ENCODE data around the gene GLYATL3.
A peak's percentile ranks its signal among the peaks of the same experiment; 100 is the strongest.
"Not testable (repeated sequence)": the region's sequence is repeated elsewhere in the genome, so short reads cannot be mapped to it uniquely, and the experiment has no call there.

GLYATL3 gene

GRCh38 chr6:49499623-49500022 is at the start of gene GLYATL3:
TSS of gene GLYATL3 (plus strand) at chr6:49499923. CDS start at chr6:49511991, 12,068 bp downstream.
- Mint-ChIP-seq H3K27me3 (peaks cover 8% of the 10 kb centered on the region), H3K9me3 (no peaks in the 10 kb centered on the region), H3K4me1 (no peaks in the 10 kb centered on the region), H3K27ac (no peak within 1 kb of the TSS), H3K4me3 (no peak within 1 kb of the TSS)
- ATAC-seq, result no peak
- DNase-seq, result no peak

GRCh38 chr6:49453221-49453620 is 46.5 kb upstream of the GLYATL3 start:
- H3K27ac Mint-ChIP-seq, result no peak overlapping the region
- H3K4me1 Mint-ChIP-seq, result no peaks in the 10 kb centered on the region
- no peak overlapping the region for H3K4me3 Mint-ChIP-seq
- H3K27me3 Mint-ChIP-seq, result no peaks in the 10 kb centered on the region
- ATAC-seq (no peak), DNase-seq (no peak)
- H3K9me3 Mint-ChIP-seq, result no peaks in the 10 kb centered on the region

- no peaks in the 10 kb centered on the region for H3K4me1 Mint-ChIP-seq
- DNase-seq, result no peak
- H3K27me3 Mint-ChIP-seq, result no peaks in the 10 kb centered on the region
- H3K4me3 Mint-ChIP-seq, result no peak overlapping the region
- no peak for ATAC-seq
- H3K27ac Mint-ChIP-seq, result no peak overlapping the region
- no peaks in the 10 kb centered on the region for H3K9me3 Mint-ChIP-seq
Measured at GRCh38 chr6:49454787-49455709, 44.7 kb upstream of the GLYATL3 start.

- no peak overlapping the region for H3K4me3 Mint-ChIP-seq
- no peak overlapping the region for H3K27ac Mint-ChIP-seq
- DNase-seq, result no peak
- peaks cover 16% of the 10 kb centered on the region for H3K4me1 Mint-ChIP-seq
- no peak for ATAC-seq
- H3K27me3 Mint-ChIP-seq, result no peaks in the 10 kb centered on the region
- H3K9me3 Mint-ChIP-seq, result no peaks in the 10 kb centered on the region
Measured at GRCh38 chr6:49457771-49458170, 42.0 kb upstream of the GLYATL3 start.

- Mint-ChIP-seq H3K4me1 (peaks cover 33% of the 10 kb centered on the region), H3K27ac (peak overlapping the region; percentile 96 to 97), H3K4me3 (peak overlapping the region; percentile 95 to 97), H3K9me3 (no peaks in the 10 kb centered on the region), H3K27me3 (no peaks in the 10 kb centered on the region)
- no peak for ATAC-seq
- no peak for DNase-seq
Measured at GRCh38 chr6:49462071-49462470, 37.7 kb upstream of the GLYATL3 start.

- H3K27ac Mint-ChIP-seq, result peak overlapping the region; percentile 97
- ATAC-seq, result peak; percentile 8
- no peaks in the 10 kb centered on the region for H3K9me3 Mint-ChIP-seq
- peaks cover 33% of the 10 kb centered on the region for H3K4me1 Mint-ChIP-seq
- DNase-seq, result no peak
- H3K27me3 Mint-ChIP-seq, result no peaks in the 10 kb centered on the region
- peak overlapping the region; percentile 95 to 97 for H3K4me3 Mint-ChIP-seq
Measured at GRCh38 chr6:49462599-49462926, 37.2 kb upstream of the GLYATL3 start.

GRCh38 chr6:49462927-49463611 is 36.7 kb upstream of the GLYATL3 start, which contains the start of the genes CENPQ and MMUT:
TSS of gene CENPQ (plus strand) at chr6:49463370. CDS start at chr6:49470177, 6,807 bp downstream.
TSS of gene MMUT (minus strand) at chr6:49463253. CDS start at chr6:49459466, 3,787 bp downstream.
- Mint-ChIP-seq H3K9me3 (no peaks in the 10 kb centered on the region), H3K4me3 (peak within 1 kb of the TSS; percentile 95 to 97), H3K27me3 (no peaks in the 10 kb centered on the region), H3K4me1 (peaks cover 33% of the 10 kb centered on the region), H3K27ac (peak within 1 kb of the TSS; percentile 97)
- DNase-seq (peak; percentile 85 to 95), ATAC-seq (peak; percentile 99)

GRCh38 chr6:49463612-49463967 is 36.1 kb upstream of the GLYATL3 start:
- DNase-seq, result no peak
- peaks cover 33% of the 10 kb centered on the region for H3K4me1 Mint-ChIP-seq
- peak overlapping the region; percentile 97 for H3K27ac Mint-ChIP-seq
- no peak for ATAC-seq
- H3K27me3 Mint-ChIP-seq, result no peaks in the 10 kb centered on the region
- no peaks in the 10 kb centered on the region for H3K9me3 Mint-ChIP-seq
- H3K4me3 Mint-ChIP-seq, result peak overlapping the region; percentile 95 to 97

- H3K4me1 Mint-ChIP-seq, result peaks cover 33% of the 10 kb centered on the region
- H3K27ac Mint-ChIP-seq, result peak overlapping the region in 1 of 2 donors; percentile 77
- DNase-seq (no peak), ATAC-seq (no peak)
- H3K27me3 Mint-ChIP-seq, result no peaks in the 10 kb centered on the region
- H3K9me3 Mint-ChIP-seq, result no peaks in the 10 kb centered on the region
- peak overlapping the region; percentile 67 to 95 for H3K4me3 Mint-ChIP-seq
Measured at GRCh38 chr6:49464691-49465090, 35.0 kb upstream of the GLYATL3 start.

- ATAC-seq (no peak), DNase-seq (no peak)
- Mint-ChIP-seq H3K27me3 (no peaks in the 10 kb centered on the region), H3K9me3 (no peaks in the 10 kb centered on the region), H3K27ac (no peak overlapping the region), H3K4me3 (no peak overlapping the region), H3K4me1 (peaks cover 18% of the 10 kb centered on the region)
Measured at GRCh38 chr6:49468042-49468441, 31.7 kb upstream of the GLYATL3 start.

- not testable (repeated sequence) for H3K27ac Mint-ChIP-seq, H3K4me3 Mint-ChIP-seq, DNase-seq, H3K9me3 Mint-ChIP-seq, H3K4me1 Mint-ChIP-seq, ATAC-seq, H3K27me3 Mint-ChIP-seq
Measured at GRCh38 chr6:49476564-49476963, 23.2 kb upstream of the GLYATL3 start.

GRCh38 chr6:49479308-49479970 is 20.3 kb upstream of the GLYATL3 start:
- no peak for ATAC-seq
- no peak overlapping the region for H3K27ac Mint-ChIP-seq
- H3K4me1 Mint-ChIP-seq, result no peaks in the 10 kb centered on the region

GRCh38 chr6:49481846-49482245 is 17.9 kb upstream of the GLYATL3 start:
- not testable (repeated sequence) for DNase-seq, H3K27ac Mint-ChIP-seq, H3K4me3 Mint-ChIP-seq, ATAC-seq, H3K4me1 Mint-ChIP-seq, H3K27me3 Mint-ChIP-seq, H3K9me3 Mint-ChIP-seq

More at GRCh38 chr6:49479308-49479970, 20.3 kb upstream of the GLYATL3 start:
- DNase-seq, result no peak
- no peaks in the 10 kb centered on the region for H3K27me3 Mint-ChIP-seq
- peaks cover 0 to 3% of the 10 kb centered on the region in 2 donors for H3K9me3 Mint-ChIP-seq
- no peak overlapping the region for H3K4me3 Mint-ChIP-seq

GRCh38 chr6:49483380-49483779 is 16.3 kb upstream of the GLYATL3 start:
- not testable (repeated sequence) for H3K4me1 Mint-ChIP-seq, H3K9me3 Mint-ChIP-seq, DNase-seq, H3K27me3 Mint-ChIP-seq, H3K4me3 Mint-ChIP-seq, H3K27ac Mint-ChIP-seq, ATAC-seq

GRCh38 chr6:49490633-49491032 is 9.1 kb upstream of the GLYATL3 start:
- no peak overlapping the region for H3K27ac Mint-ChIP-seq
- no peaks in the 10 kb centered on the region for H3K9me3 Mint-ChIP-seq
- ATAC-seq, result no peak
- no peak for DNase-seq
- no peak overlapping the region for H3K4me3 Mint-ChIP-seq
- no peaks in the 10 kb centered on the region for H3K4me1 Mint-ChIP-seq
- H3K27me3 Mint-ChIP-seq, result no peaks in the 10 kb centered on the region

Data from stimulated activated naive CD8-positive, alpha-beta T cell treated with anti-CD3 and anti-CD28 coated beads, Interleukin-15, amount 100 ng/mL, for 72 hours (primary cell).